GM18861 (cell line): ENCODE measurements around the gene CSTF1.
"Not testable (repeated sequence)": the region's sequence is repeated elsewhere in the genome, so short reads cannot be mapped to it uniquely, and the experiment has no call there.

ENCODE experiments used
- ATAC-seq: cut with Tn5 transposase; IDR thresholded peaks from one replicate; pipeline ENCODE4 v1.9.1; 2021; ENCODE audit not compliant: unreplicated experiment

The CSTF1 gene

DNA sequence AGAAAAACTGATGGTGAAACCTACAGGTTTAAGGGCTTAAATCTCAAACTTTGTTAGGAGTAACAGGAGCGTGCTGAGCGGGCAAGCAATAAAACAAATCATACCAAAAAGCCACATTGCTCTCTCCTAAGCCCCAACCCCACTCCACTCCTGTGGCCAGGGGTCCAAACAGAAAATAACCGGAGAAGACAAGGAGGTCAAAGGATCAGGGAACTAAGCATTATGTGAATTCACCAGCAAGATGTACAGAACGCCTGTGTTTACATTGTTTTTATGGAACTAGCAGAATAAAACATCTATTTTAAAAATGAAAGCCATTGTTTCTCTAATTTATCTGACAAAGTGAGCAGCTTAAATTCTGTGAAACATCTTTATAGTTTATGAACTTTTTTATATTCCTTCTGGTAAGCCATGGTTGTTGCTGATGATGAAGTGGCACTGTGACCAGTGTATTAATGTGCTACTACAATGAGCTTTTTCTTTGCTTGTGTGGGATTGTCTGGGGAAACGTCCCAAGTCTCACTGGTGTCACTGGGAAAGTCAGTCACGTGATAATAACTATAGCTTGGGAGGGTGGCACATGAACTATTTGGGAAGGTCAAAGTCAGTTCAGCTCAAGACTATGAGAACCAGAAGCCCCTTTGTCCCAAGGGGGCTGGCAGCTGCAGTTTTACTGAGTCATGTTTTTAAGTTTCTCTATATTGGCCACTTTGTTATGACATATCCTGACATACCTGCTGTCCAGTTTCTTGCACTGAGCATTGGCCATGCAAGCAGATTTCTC, 23.9 kb upstream of the CSTF1 start:
- no peak for ATAC-seq

DNA sequence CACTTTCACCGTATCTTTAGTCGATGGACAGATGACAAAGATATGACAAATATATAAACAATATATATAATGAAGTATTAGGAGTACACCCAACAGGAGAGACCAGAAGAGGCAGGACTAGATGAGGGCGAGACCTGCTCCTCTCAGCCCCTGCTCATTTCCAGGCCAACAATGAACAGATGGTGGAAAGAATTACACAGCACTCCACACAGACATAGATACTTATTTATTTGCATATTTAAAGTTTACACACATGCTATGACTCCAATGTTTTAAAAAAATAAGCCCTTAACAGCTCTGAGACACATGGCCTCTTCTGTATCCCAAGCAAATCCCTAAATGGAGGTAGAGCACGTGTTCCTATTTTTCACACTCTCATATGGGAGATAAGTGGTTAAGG, 23.3 kb upstream of the CSTF1 start:
- ATAC-seq, result no peak

DNA sequence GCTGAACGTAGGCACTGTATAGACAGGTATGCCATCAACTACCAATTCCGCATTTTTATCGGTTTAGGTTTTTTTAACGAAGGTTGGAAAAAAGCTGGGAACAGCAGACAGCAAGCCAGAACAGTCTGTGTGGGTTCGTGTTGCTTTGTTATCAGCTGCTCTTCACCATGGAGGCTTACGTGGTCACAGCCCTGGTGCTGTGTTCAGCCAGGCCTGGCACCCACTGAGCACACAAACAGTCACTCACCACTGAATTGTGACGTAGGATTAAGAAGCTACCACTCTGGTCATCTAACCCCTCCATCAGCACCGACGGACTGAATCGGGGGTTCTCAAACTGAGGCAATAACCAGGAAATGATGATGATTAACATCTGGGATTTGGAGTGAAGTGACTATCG, 20.5 kb upstream of the CSTF1 start:
- ATAC-seq, result no peak

DNA sequence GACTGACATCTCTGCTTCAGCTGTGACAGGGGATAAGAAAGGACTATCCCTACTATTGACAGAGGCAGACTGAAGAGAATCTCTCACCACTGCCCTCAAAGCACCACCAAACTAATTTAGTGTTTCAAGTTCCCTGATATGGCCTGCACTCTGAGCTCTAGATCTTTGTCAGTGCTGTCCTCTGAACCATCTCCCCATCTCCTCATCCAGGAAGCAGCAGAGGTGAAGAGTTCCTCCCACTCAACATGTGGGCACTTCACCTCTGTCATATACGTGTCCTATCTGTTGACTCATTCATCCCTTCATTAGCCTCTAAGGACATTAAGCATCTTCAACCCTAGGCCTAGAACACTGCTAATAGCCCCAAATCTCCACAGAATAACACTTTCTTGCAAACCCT, 19.6 kb upstream of the CSTF1 start:
- ATAC-seq, result no peak

GRCh38 chr20:56373942-56374341, 18.5 kb upstream of the CSTF1 start:
- no peak for ATAC-seq

- ATAC-seq, result no peak
Observed at GRCh38 chr20:56376331-56376730, 16.1 kb upstream of the CSTF1 start.

GRCh38 chr20:56378386-56378785, 14.1 kb upstream of the CSTF1 start:
- no peak for ATAC-seq

- ATAC-seq, result no peak
Observed at GRCh38 chr20:56380375-56380774, 12.1 kb upstream of the CSTF1 start.

DNA sequence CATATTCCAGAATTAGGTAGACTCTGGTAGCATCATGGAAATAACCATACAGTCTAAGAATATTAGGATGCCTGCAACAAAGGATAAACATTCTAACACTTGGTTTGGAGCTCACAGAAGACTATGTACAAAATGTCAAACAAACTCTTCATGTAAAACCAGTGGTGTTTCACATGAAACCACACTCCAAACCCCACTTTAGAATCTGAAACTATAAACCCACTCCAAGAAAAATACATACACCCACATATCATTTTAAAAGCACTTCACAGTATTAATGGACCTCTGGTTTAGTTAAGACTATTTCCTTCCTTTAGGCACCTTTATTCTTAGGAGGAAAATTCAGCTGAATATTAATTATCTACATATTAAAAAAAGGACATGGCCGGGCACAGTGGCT, 10.9 kb upstream of the CSTF1 start:
- no peak for ATAC-seq

- ATAC-seq, result no peak
Observed at GRCh38 chr20:56382696-56383095, 9.7 kb upstream of the CSTF1 start.

- ATAC-seq, result no peak
Observed at GRCh38 chr20:56383334-56383733, 9.1 kb upstream of the CSTF1 start.

DNA sequence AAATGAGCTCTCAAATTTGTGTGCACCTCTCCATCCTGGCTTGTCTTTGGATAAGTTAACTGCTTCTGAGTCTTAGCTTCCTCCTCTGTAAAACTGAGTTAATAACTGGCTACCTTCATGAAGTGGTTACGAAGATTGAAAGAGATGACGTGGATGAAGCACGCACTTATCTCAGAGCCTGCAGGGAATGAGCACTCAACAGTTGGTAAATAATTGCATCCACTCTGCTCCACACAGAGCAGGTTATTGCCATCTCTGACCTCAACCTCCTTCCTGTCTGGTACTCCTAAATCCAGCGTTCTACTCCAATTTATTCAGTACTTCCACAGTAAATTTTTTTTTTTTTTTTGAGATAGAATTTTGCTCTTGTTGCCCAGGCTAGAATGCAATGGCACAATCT, 7.3 kb upstream of the CSTF1 start:
- no peak for ATAC-seq

DNA sequence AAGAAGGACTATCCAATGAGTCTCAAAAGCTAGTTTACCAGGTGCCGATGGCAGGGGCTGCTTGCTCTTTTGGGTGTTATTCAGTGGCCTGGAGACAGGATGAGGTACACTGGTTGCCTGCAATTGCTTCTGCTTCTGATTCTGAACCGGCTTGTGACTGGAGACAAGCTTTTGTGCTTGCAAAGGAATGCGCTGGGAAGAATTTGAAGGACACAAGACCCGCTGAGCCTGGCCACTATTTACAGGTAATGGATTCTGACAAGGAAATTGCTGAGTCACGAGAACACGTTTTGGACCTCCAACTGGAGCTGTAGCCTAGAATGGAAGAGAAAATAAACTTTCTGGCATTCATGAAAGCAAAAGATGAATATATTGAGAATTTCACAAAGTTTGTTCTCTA, 6.2 kb upstream of the CSTF1 start:
- ATAC-seq, result no peak

- no peak for ATAC-seq
Observed at GRCh38 chr20:56388882-56389281, 3.6 kb upstream of the CSTF1 start.

GRCh38 chr20:56389807-56390206, 2.6 kb upstream of the CSTF1 start:
- ATAC-seq, result no peak

- not testable (repeated sequence) for ATAC-seq
Observed at GRCh38 chr20:56390396-56390795, 2.0 kb upstream of the CSTF1 start.

- ATAC-seq, result no peak
Observed at GRCh38 chr20:56391037-56391436, 1.4 kb upstream of the CSTF1 start.

GRCh38 chr20:56391596-56392131, 781 bp upstream of the CSTF1 start:
- ATAC-seq, result peak; percentile 17

- ATAC-seq, result no peak
Observed at GRCh38 chr20:56392881-56393482, 537 bp downstream of the CSTF1 start.

DNA sequence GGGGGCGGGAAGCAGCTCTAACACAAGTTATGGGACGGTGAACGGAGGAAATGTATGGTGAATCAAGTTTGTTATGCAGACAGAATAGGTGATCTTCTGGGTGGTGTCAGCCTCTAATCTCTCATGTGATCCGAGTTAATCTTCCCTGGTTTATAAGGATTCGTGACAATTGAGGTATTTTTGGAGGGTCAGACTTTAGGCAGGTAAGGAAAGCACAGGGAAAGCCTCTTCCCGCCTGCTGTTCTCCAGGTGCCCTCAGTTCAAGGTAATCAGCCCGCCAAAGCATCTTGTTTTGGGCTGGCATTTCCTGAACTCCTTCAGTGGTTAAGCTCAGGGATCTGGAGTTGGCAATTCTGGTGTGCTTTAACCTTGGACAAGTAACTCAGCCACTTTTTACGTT, 1.2 kb downstream of the CSTF1 start:
- ATAC-seq, result no peak

- no peak for ATAC-seq
Observed at GRCh38 chr20:56395166-56395565, 2.7 kb downstream of the CSTF1 start.

DNA sequence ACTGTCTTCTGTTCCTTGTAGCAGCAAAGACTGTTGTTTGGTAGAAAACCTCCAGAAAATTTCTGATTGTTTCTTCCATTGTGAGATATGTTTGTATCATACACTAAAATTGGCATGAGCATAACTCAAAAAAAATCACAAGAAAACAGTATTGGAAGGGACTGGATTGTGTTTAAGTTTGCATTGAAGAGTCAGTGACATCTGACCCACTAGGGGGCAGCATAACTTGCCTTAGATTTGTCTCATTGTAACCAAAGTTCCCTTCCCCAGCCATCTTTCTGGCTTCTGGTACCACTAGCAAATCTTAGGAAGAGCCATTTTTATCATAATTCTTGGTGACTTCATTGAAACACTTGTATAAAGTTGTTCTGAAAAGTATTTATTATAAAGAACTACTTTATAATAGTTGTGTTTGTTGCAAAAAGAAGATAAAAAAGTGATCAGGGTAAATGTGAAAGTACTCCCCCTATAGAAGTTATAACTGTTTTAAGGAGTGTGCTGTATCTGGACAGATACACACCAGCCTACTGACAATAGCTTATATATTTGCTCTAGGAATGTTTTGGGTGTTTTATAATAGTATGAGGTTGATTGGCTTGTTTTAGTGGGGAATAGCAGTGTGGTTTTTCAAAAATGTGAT, 7.7 kb downstream of the CSTF1 start:
- peak; percentile 71 for ATAC-seq
